ENCODE measurements around the gene SOS2.

- TF ChIP-seq CTCF (IDR thresholded peaks at IDR 0.05), result peak in 1 of 7 experiments; percentile 22
- peak; percentile 83 to 85 (median 84) for TF ChIP-seq POLR2A (IDR thresholded peaks at IDR 0.05)
Measured at GRCh38 chr14:50231475-50232275, at the start of gene SOS2.
